A673 (cell line): ENCODE measurements around the gene TMTC3. TPM values are rescaled to one million over a fixed set of nuclear protein-coding genes. Genes with fewer than 3 reads are reported as not detected.
A peak's percentile ranks its signal among the peaks of the same experiment; 100 is the strongest.

Experiments used
- BruUV-seq: library from RNA; stranded (reverse); fragments of 400-500 nt; replicated peaks from 2 replicates; lab custom pipeline; 2021; lab: Mats Ljungman, UMichigan
- CTCF ChIA-PET: fragments of 300-600 bp; sonication (Branson Sonifier 250); formaldehyde crosslinking; loops from one replicate; lab custom pipeline; 2022; ENCODE audit warnings: antibody characterized with exemption; lab: Charles Lee
- POLR2A ChIA-PET: fragments of 300-600 bp; sonication (Branson Sonifier 250); formaldehyde crosslinking; loops from one replicate; lab custom pipeline; 2022; ENCODE audit warnings: antibody characterized with exemption; ENCODE audit not compliant: low non-redundant PET; lab: Charles Lee
- DNase-seq: peaks from one replicate; pipeline ENCODE4 v3.0.0-alpha.2; 2015; ENCODE audit warnings: low spot score
- H3K27ac ChIP-seq: fragments of 200-600 bp; sonication (generic); 2 replicates; pipeline ENCODE4 v1.5.1; 2016; ENCODE audit warnings: mixed run types, low read depth, mild to moderate bottlenecking, mixed read lengths, antibody characterized with exemption, low read length; ENCODE audit not compliant: poor library complexity, severe bottlenecking
- H3K27me3 ChIP-seq: fragments of 200-600 bp; sonication (generic); replicated peaks from 2 replicates; pipeline ENCODE4 v1.6.1; 2017; ENCODE audit warnings: mixed run types, low read depth, mild to moderate bottlenecking, mixed read lengths, antibody characterized with exemption, low read length; ENCODE audit not compliant: insufficient read depth, poor library complexity
- H3K36me3 ChIP-seq: fragments of 200-600 bp; sonication (generic); 2 replicates; pipeline ENCODE4 v1.6.1; 2016; ENCODE audit warnings: mixed run types, mild to moderate bottlenecking, mixed read lengths, antibody characterized with exemption, low read length; ENCODE audit not compliant: insufficient read depth, poor library complexity, severe bottlenecking
- H3K4me1 ChIP-seq: fragments of 200-600 bp; sonication (generic); 2 replicates; pipeline ENCODE4 v1.6.1; 2017; ENCODE audit warnings: mixed run types, mild to moderate bottlenecking, mixed read lengths, antibody characterized with exemption, low read length; ENCODE audit not compliant: insufficient read depth, poor library complexity, severe bottlenecking
- H3K4me3 ChIP-seq: fragments of 200-600 bp; sonication (generic); 2 replicates; pipeline ENCODE4 v1.5.1; 2016; ENCODE audit warnings: low read depth, mixed run types, mild to moderate bottlenecking, mixed read lengths, low read length; ENCODE audit not compliant: poor library complexity, severe bottlenecking
- H3K9me3 ChIP-seq: fragments of 200-600 bp; sonication (generic); 2 replicates; pipeline ENCODE4 v1.6.1; 2016; ENCODE audit warnings: mixed run types, low read depth, mild to moderate bottlenecking, mixed read lengths, antibody characterized with exemption, low read length; ENCODE audit not compliant: poor library complexity, severe bottlenecking
- CTCF ChIP-seq: fragments of 300-800, 200-600 bp; sonication (generic); conservative IDR thresholded peaks from 2 replicates; pipeline ENCODE4 v1.5.1; 2017; ENCODE audit warnings: low read depth, mild to moderate bottlenecking, antibody characterized with exemption, low read length, moderate library complexity, mixed read lengths
- EZH2 ChIP-seq: fragments of 200-600 bp; sonication (generic); IDR thresholded peaks from 2 replicates; pipeline ENCODE4 v1.6.1; 2017; ENCODE audit warnings: borderline replicate concordance, low read depth, mild to moderate bottlenecking, mixed read lengths, antibody characterized with exemption, low read length; ENCODE audit not compliant: poor library complexity, severe bottlenecking
- intact Hi-C: fragments of 100-400 bp; cut with micrococcal nuclease; formaldehyde crosslinking; loops from one replicate; pipeline ENCODE4 v1.10.0; 2022; ENCODE audit not compliant: unreplicated experiment
- total RNA-seq: library from RNA; stranded (reverse); gene quantifications from 2 replicates; pipeline ENCODE4 v1.2.3, GENCODE V29; 2021

The TMTC3 gene
- total RNA-seq, 1 experiment from 2014 or later = 31.6 TPM

- POLR2A ChIA-PET = no interaction called here
- Histone ChIP-seq H3K27me3 (no peaks in the 10 kb centered on the region), H3K36me3 (no peaks in the 10 kb centered on the region), H3K4me1 (no peaks in the 10 kb centered on the region), H3K4me3 (no peak overlapping the region), H3K27ac (no peak overlapping the region), H3K9me3 (no peaks in the 10 kb centered on the region)
- no peak for DNase-seq
- intact Hi-C loops = no loop called here
- TF ChIP-seq EZH2 (no peak), CTCF (no peak)
- CTCF ChIA-PET = no interaction called here
- BruUV-seq = no TSS peak
Observed at GRCh38 chr12:88227263-88227662, 85.2 kb downstream of the TMTC3 start.

- POLR2A ChIA-PET = no interaction called here
- CTCF ChIA-PET = no interaction called here
- Histone ChIP-seq H3K9me3 (no peaks in the 10 kb centered on the region), H3K27ac (no peak overlapping the region), H3K4me3 (no peak overlapping the region), H3K27me3 (no peaks in the 10 kb centered on the region), H3K4me1 (no peaks in the 10 kb centered on the region), H3K36me3 (no peaks in the 10 kb centered on the region)
- TF ChIP-seq EZH2 = no peak
- TF ChIP-seq CTCF = no peak
- BruUV-seq = no TSS peak
- DNase-seq = no peak
- intact Hi-C loops = no loop called here
Observed at GRCh38 chr12:88227871-88228270, 85.8 kb downstream of the TMTC3 start.

GRCh38 chr12:88228720-88229119 is 86.6 kb downstream of the TMTC3 start:
- Histone ChIP-seq H3K9me3 (no peaks in the 10 kb centered on the region), H3K4me3 (no peak overlapping the region), H3K27me3 (no peaks in the 10 kb centered on the region), H3K4me1 (no peaks in the 10 kb centered on the region), H3K36me3 (no peaks in the 10 kb centered on the region), H3K27ac (no peak overlapping the region)
- intact Hi-C loops = no loop called here
- DNase-seq = no peak
- no TSS peak for BruUV-seq
- TF ChIP-seq EZH2 (no peak), CTCF (0 out of 2 replicates have a peak, but pooled peaks have one; percentile 13)
- ChIA-PET CTCF (no interaction called here), POLR2A (no interaction called here)
